Measurements from ENCODE around the gene LMO1.

Gene LMO1

GRCh38 chr11:8260202-8260966, 3.3 kb downstream of the LMO1 start:
- no peak for ATAC-seq
- DNase-seq = no peak
- Mint-ChIP-seq H3K4me3 (no peak overlapping the region), H3K4me1 (peaks cover 24% of the 10 kb centered on the region), H3K27me3 (peaks cover 67% of the 10 kb centered on the region), H3K9me3 (no peaks in the 10 kb centered on the region), H3K27ac (no peak overlapping the region)

GRCh38 chr11:8259306-8259959, 4.2 kb downstream of the LMO1 start:
- Mint-ChIP-seq H3K27ac (no peak overlapping the region), H3K9me3 (no peaks in the 10 kb centered on the region), H3K4me1 (peaks cover 20% of the 10 kb centered on the region), H3K4me3 (no peak overlapping the region), H3K27me3 (peaks cover 58% of the 10 kb centered on the region)
- DNase-seq = no peak
- no peak for ATAC-seq

GRCh38 chr11:8258784-8259183, 4.9 kb downstream of the LMO1 start:
- H3K4me1 Mint-ChIP-seq = peaks cover 15% of the 10 kb centered on the region
- DNase-seq = no peak
- H3K4me3 Mint-ChIP-seq = no peak overlapping the region
- peaks cover 51% of the 10 kb centered on the region for H3K27me3 Mint-ChIP-seq
- H3K27ac Mint-ChIP-seq = no peak overlapping the region
- ATAC-seq = no peak
- H3K9me3 Mint-ChIP-seq = no peaks in the 10 kb centered on the region

GRCh38 chr11:8258289-8258688, 5.4 kb downstream of the LMO1 start:
- ATAC-seq = no peak
- Mint-ChIP-seq H3K4me3 (no peak overlapping the region), H3K4me1 (peaks cover 10% of the 10 kb centered on the region)

GRCh38 chr11:8257003-8257664, 6.5 kb downstream of the LMO1 start:
- ATAC-seq (no peak), DNase-seq (no peak)
- H3K4me1 Mint-ChIP-seq = no peaks in the 10 kb centered on the region

More at GRCh38 chr11:8258289-8258688, 5.4 kb downstream of the LMO1 start:
- Mint-ChIP-seq H3K27me3 (peaks cover 46% of the 10 kb centered on the region), H3K27ac (no peak overlapping the region), H3K9me3 (no peaks in the 10 kb centered on the region)
- DNase-seq = no peak

GRCh38 chr11:8256271-8257002, 7.2 kb downstream of the LMO1 start:
- no peak overlapping the region for H3K4me3 Mint-ChIP-seq
- peak overlapping the region in 1 of 2 donors; percentile 1 for H3K27ac Mint-ChIP-seq
- DNase-seq (no peak), ATAC-seq (no peak)
- H3K9me3 Mint-ChIP-seq = no peaks in the 10 kb centered on the region
- peaks cover 28% of the 10 kb centered on the region for H3K27me3 Mint-ChIP-seq
- H3K4me1 Mint-ChIP-seq = no peaks in the 10 kb centered on the region

More at GRCh38 chr11:8257003-8257664, 6.5 kb downstream of the LMO1 start:
- H3K4me3 Mint-ChIP-seq = no peak overlapping the region
- no peaks in the 10 kb centered on the region for H3K9me3 Mint-ChIP-seq
- H3K27ac Mint-ChIP-seq = no peak overlapping the region
- H3K27me3 Mint-ChIP-seq = peaks cover 35% of the 10 kb centered on the region

- Mint-ChIP-seq H3K4me3 (no peak overlapping the region), H3K27me3 (no peaks in the 10 kb centered on the region), H3K27ac (no peak overlapping the region), H3K4me1 (no peaks in the 10 kb centered on the region), H3K9me3 (no peaks in the 10 kb centered on the region)
- DNase-seq (no peak), ATAC-seq (no peak)
Observed at GRCh38 chr11:8253566-8253965, 10.1 kb downstream of the LMO1 start.

- no peak overlapping the region for H3K4me3 Mint-ChIP-seq
- H3K27ac Mint-ChIP-seq = no peak overlapping the region
- no peaks in the 10 kb centered on the region for H3K9me3 Mint-ChIP-seq
- no peak for ATAC-seq
- no peak for DNase-seq
- H3K4me1 Mint-ChIP-seq = no peaks in the 10 kb centered on the region
- no peaks in the 10 kb centered on the region for H3K27me3 Mint-ChIP-seq
Observed at GRCh38 chr11:8252946-8253345, 10.7 kb downstream of the LMO1 start.

- Mint-ChIP-seq H3K4me3 (no peak overlapping the region), H3K9me3 (no peaks in the 10 kb centered on the region), H3K4me1 (no peaks in the 10 kb centered on the region), H3K27ac (no peak overlapping the region), H3K27me3 (no peaks in the 10 kb centered on the region)
- DNase-seq (no peak), ATAC-seq (no peak)
Observed at GRCh38 chr11:8252388-8252787, 11.3 kb downstream of the LMO1 start.

GRCh38 chr11:8251616-8252295, 11.9 kb downstream of the LMO1 start:
- H3K4me3 Mint-ChIP-seq = no peak overlapping the region
- ATAC-seq = peak; percentile 36

GRCh38 chr11:8250981-8251615, 12.6 kb downstream of the LMO1 start:
- no peak for ATAC-seq

More at GRCh38 chr11:8251616-8252295, 11.9 kb downstream of the LMO1 start:
- Mint-ChIP-seq H3K27me3 (peaks cover 6% of the 10 kb centered on the region), H3K4me1 (no peaks in the 10 kb centered on the region), H3K27ac (peak overlapping the region in 1 of 2 donors; percentile 32), H3K9me3 (no peaks in the 10 kb centered on the region)
- DNase-seq = no peak

GRCh38 chr11:8250434-8250833, 13.2 kb downstream of the LMO1 start:
- ATAC-seq (no peak), DNase-seq (no peak)
- H3K4me3 Mint-ChIP-seq = no peak overlapping the region
- peaks cover 8% of the 10 kb centered on the region for H3K27me3 Mint-ChIP-seq
- H3K27ac Mint-ChIP-seq = no peak overlapping the region
- H3K4me1 Mint-ChIP-seq = no peaks in the 10 kb centered on the region
- no peaks in the 10 kb centered on the region for H3K9me3 Mint-ChIP-seq

More at GRCh38 chr11:8250981-8251615, 12.6 kb downstream of the LMO1 start:
- Mint-ChIP-seq H3K4me1 (no peaks in the 10 kb centered on the region), H3K27me3 (peaks cover 8% of the 10 kb centered on the region), H3K4me3 (no peak overlapping the region), H3K27ac (peak overlapping the region in 1 of 2 donors; percentile 32), H3K9me3 (no peaks in the 10 kb centered on the region)
- DNase-seq = no peak

GRCh38 chr11:8249482-8249881, 14.2 kb downstream of the LMO1 start:
- H3K27me3 Mint-ChIP-seq = peaks cover 18% of the 10 kb centered on the region

GRCh38 chr11:8248786-8249185, 14.9 kb downstream of the LMO1 start:
- H3K4me3 Mint-ChIP-seq = no peak overlapping the region
- DNase-seq (no peak), ATAC-seq (peak; percentile 19)
- no peaks in the 10 kb centered on the region for H3K9me3 Mint-ChIP-seq
- peaks cover 18% of the 10 kb centered on the region for H3K27me3 Mint-ChIP-seq
- H3K27ac Mint-ChIP-seq = no peak overlapping the region
- no peaks in the 10 kb centered on the region for H3K4me1 Mint-ChIP-seq

More at GRCh38 chr11:8249482-8249881, 14.2 kb downstream of the LMO1 start:
- no peak for DNase-seq
- ATAC-seq = no peak
- H3K4me3 Mint-ChIP-seq = no peak overlapping the region
- H3K9me3 Mint-ChIP-seq = no peaks in the 10 kb centered on the region
- no peaks in the 10 kb centered on the region for H3K4me1 Mint-ChIP-seq
- no peak overlapping the region for H3K27ac Mint-ChIP-seq
